GM12878 (cell line): ENCODE measurements around the gene COL9A3. TPM values are rescaled to one million over a fixed set of nuclear protein-coding genes. Genes with fewer than 3 reads are reported as not detected.

Experiments
- ATAC-seq: fragments of 200-7000 bp; cut with Tn5 transposase; 3 replicates; pipeline ENCODE4 v1.9.1; 2020; ENCODE audit warnings: mild to moderate bottlenecking, moderate library complexity
- BruUV-seq: library from RNA; stranded (reverse); fragments of 400-500 nt; replicated peaks from 2 replicates; lab custom pipeline; 2021; lab: Mats Ljungman, UMichigan
- CTCF ChIA-PET: fragments of 300-600 bp; sonication (Branson Sonifier 250); formaldehyde crosslinking; extraction: SDS; loops from one replicate; lab custom pipeline; 2021; ENCODE audit warnings: inconsistent platforms; lab: Yijun Ruan, JAX
- POLR2A ChIA-PET: fragments of 350-600 bp; formaldehyde crosslinking; extraction: SDS; loops from one replicate; lab custom pipeline; 2021; ENCODE audit warnings: inconsistent platforms; lab: Charles Lee
- RAD21 ChIA-PET: fragments of 300-600 bp; sonication (Branson Sonifier 250); formaldehyde crosslinking; loops from one replicate; lab custom pipeline; 2023; ENCODE audit warnings: antibody characterized with exemption; ENCODE audit not compliant: unreplicated experiment; lab: Charles Lee
- SMC1A ChIA-PET: fragments of 300-600 bp; sonication (Branson Sonifier 250); formaldehyde crosslinking; loops from one replicate; lab custom pipeline; 2023; ENCODE audit not compliant: unreplicated experiment, uncharacterized antibody; lab: Charles Lee
- DNase-seq: peaks from one replicate; pipeline ENCODE4 v3.0.0-alpha.2; 2011; ENCODE audit warnings: low read depth, low spot score
- FAIRE-seq: peaks from 3 replicates; lab custom pipeline; 2011; peaks lifted over from hg19 to GRCh38; lab: Jason Lieb, UNC
- H2AFZ ChIP-seq: 2 replicates; pipeline ENCODE4 v1.6.0; 2011; ENCODE audit warnings: low read depth, low read length, control low read depth; ENCODE audit not compliant: control insufficient read depth
- H3K27ac ChIP-seq: 2 replicates; pipeline ENCODE4 v1.5.1; 2011; ENCODE audit warnings: control low read depth; ENCODE audit not compliant: control insufficient read depth, insufficient read depth
- H3K27me3 ChIP-seq, 2 experiments: replicated peaks in 1 of 2; 2 replicates each; pipeline versions ENCODE4 v1.6.0 to v1.6.1; 2011; ENCODE audit warnings: low read length in 1 of 2; ENCODE audit not compliant: control insufficient read depth in 2 of 2, insufficient read depth in 2 of 2
- H3K36me3 ChIP-seq, 2 experiments: 2 replicates each; pipeline ENCODE4 v1.5.1; 2011; ENCODE audit warnings: low read length in 1 of 2; ENCODE audit not compliant: control insufficient read depth in 2 of 2, insufficient read depth in 2 of 2
- H3K4me1 ChIP-seq: 2 replicates; pipeline ENCODE4 v1.6.1; 2011; ENCODE audit warnings: mild to moderate bottlenecking, low read length, moderate library complexity, mixed read lengths; ENCODE audit not compliant: control insufficient read depth, insufficient read depth
- H3K4me2 ChIP-seq: 2 replicates; pipeline ENCODE4 v1.6.0; 2011; ENCODE audit warnings: control low read depth; ENCODE audit not compliant: control insufficient read depth, insufficient read depth
- H3K4me3 ChIP-seq: fragments of 200-600 bp; sonication (generic); 2 replicates; pipeline ENCODE4 v1.5.1; 2016
- H3K79me2 ChIP-seq: 2 replicates; pipeline ENCODE4 v1.6.0; 2011; ENCODE audit warnings: low read length; ENCODE audit not compliant: control insufficient read depth, insufficient read depth
- H3K9ac ChIP-seq: 2 replicates; pipeline ENCODE4 v1.8.0; 2011; ENCODE audit warnings: low read length, control low read depth, mixed read lengths; ENCODE audit not compliant: control insufficient read depth, insufficient read depth
- H3K9me3 ChIP-seq: replicated peaks from 3 replicates; pipeline ENCODE4 v1.5.1; 2011; ENCODE audit warnings: mild to moderate bottlenecking, low read length; ENCODE audit not compliant: control insufficient read depth, insufficient read depth
- H4K20me1 ChIP-seq: 2 replicates; pipeline ENCODE4 v1.6.0; 2011; ENCODE audit not compliant: control insufficient read depth, insufficient read depth
- MTA3 ChIP-seq: IDR thresholded peaks from 2 replicates; pipeline ENCODE4 v1.6.1; 2012; ENCODE audit warnings: low read length, inconsistent platforms, borderline replicate concordance
- NFXL1 ChIP-seq: fragments of 450-650 bp; IDR thresholded peaks from 2 replicates; pipeline ENCODE4 v1.6.1; 2017; ENCODE audit warnings: antibody characterized with exemption, mild to moderate bottlenecking, borderline replicate concordance
- POLR2AphosphoS5 ChIP-seq: IDR thresholded peaks from 2 replicates; pipeline ENCODE4 v1.6.1; 2011; ENCODE audit warnings: mild to moderate bottlenecking, low read length, inconsistent platforms
- RAD21 ChIP-seq: IDR thresholded peaks from 2 replicates; pipeline ENCODE4 v1.6.1; 2011; ENCODE audit warnings: mild to moderate bottlenecking, low read depth, low read length, moderate library complexity; ENCODE audit not compliant: insufficient read depth
- WGBS: methylation state at CpG from one replicate; pipeline ENCODE4 v1.1.6; 2016; ENCODE audit warnings: low lambda C conversion rate; ENCODE audit not compliant: insufficient replicate concordance, insufficient coverage; ENCODE audit errors: missing lambda C conversion rate; 5-methylcytosine and 5-hydroxymethylcytosine counted together
- in situ Hi-C: fragments of 300-500 bp; cut with MboI; formaldehyde crosslinking; loops from 9 replicates; pipeline ENCODE4 v1.14.3; 2018; ENCODE audit warnings: mixed read lengths
- intact Hi-C: fragments of 100-400 bp; cut with micrococcal nuclease; formaldehyde crosslinking; loops from one replicate; pipeline ENCODE4 v1.14.2; 2022; ENCODE audit not compliant: unreplicated experiment
- polyA plus RNA-seq, 11 experiments: library from polyadenylated mRNA; depleted of rRNA in 4 of 11; unstranded in 6 of 11; stranded (reverse) in 5 of 11; fragments of >200 nt; fragmentation: Nextera tagmentation in 4 of 11; fragmentation: Illumina TruSeq in 1 of 11; extraction: Ambion mirVana in 4 of 11; extraction: Trizol in 1 of 11; gene quantifications; 1 replicate in 1 of 11; 2 replicates in 10 of 11; pipeline versions ENCODE4 v1.2.1 to v1.2.3, GENCODE V29; 2011 to 2016; ENCODE audit warnings: inconsistent platforms in 2 of 11, missing spikeins in 2 of 11, low read depth in 1 of 11
- total RNA-seq, 4 experiments: library from RNA; depleted of rRNA in 3 of 4; stranded (reverse); fragments of >200 nt in 3 of 4; fragmentation: Illumina TruSeq in 1 of 4; extraction: Trizol in 1 of 4; gene quantifications; 2 replicates each; pipeline versions ENCODE4 v1.2.1 to v1.2.3, GENCODE V29; 2013 to 2021
- TF ChIP-seq, protein P1 (sequence below): fragments of 450-650 bp; IDR thresholded peaks from 2 replicates; pipeline ENCODE4 v1.6.1; 2016; ENCODE audit warnings: mild to moderate bottlenecking, moderate library complexity, borderline replicate concordance

Gene COL9A3
- total and polyA plus RNA-seq, 10 of the 15 experiments (the other 5 are each of a cell fraction or from before 2014, with no cell fraction given) = 0.09 to 1.7 (median 0.63) TPM; not detected in 1

DNA sequence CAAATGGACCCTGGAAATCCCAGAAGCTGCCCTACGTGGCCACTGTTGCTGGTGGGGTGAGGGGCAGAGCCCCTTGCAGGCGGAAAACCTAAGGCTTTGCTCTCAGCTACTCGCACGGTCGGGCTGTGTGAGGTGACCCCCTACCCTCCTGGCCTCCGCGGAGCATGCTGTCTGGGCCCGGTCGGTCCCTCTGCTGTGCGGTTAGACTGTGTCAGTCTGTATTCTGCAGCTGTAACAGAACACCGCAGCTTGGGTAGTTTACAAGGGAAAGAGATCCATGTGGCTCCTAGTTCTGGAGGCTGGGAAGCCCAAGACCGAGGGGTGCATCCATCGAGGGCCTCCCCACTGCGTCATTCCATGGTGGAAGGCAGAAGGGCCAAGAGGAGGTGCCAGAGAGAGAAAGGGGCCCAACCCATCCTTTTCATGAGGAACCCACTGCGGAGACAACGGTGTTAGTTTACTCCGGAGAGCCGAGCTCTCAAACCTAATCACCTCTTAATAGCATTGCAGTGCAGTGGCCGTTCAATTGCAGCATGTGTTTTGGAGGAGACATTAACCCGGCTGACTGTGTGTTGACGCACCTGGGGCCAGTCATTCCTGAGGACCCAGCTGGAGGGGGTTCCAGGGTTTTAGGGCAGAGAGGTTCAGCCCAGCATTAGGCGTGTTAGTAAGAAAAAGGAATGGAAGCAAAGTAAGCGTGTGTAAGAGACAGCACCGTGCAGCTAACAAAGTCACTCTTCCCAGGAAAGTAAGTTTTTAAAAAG is 18.3 kb downstream of the COL9A3 start:
- POLR2A ChIA-PET = no interaction called here
- Histone ChIP-seq H3K79me2 (no peaks in the 10 kb centered on the region), H3K9ac (no peak overlapping the region), H3K4me3 (no peak overlapping the region), H4K20me1 (no peaks in the 10 kb centered on the region), H3K4me2 (no peak overlapping the region), H3K4me1 (peaks cover 20% of the 10 kb centered on the region), H3K27me3 (peaks cover 0 to 3% of the 10 kb centered on the region in 2 experiments; a peak in 2 of 4 replicates), H3K27ac (no peak overlapping the region), H3K36me3 (no peaks in the 10 kb centered on the region), H3K9me3 (no peaks in the 10 kb centered on the region), H2AFZ (no peak overlapping the region)
- 76% methylated on average over 24 of the region's 24 CpGs for WGBS
- RAD21 ChIA-PET = no interaction called here
- no peak for ATAC-seq
- intact Hi-C loops = no loop called here
- BruUV-seq = no TSS peak
- CTCF ChIA-PET = interaction anchor here (0.6 kb wide), 1 partner anchor 9 kb away, joined by 5 read pairs; no protein-coding TSS in a partner anchor
- SMC1A ChIA-PET = no interaction called here
- TF ChIP-seq POLR2AphosphoS5 (no peak), NFXL1 (no peak), MTA3 (no peak), RAD21 (no peak)
- TF ChIP-seq, protein P1, sequence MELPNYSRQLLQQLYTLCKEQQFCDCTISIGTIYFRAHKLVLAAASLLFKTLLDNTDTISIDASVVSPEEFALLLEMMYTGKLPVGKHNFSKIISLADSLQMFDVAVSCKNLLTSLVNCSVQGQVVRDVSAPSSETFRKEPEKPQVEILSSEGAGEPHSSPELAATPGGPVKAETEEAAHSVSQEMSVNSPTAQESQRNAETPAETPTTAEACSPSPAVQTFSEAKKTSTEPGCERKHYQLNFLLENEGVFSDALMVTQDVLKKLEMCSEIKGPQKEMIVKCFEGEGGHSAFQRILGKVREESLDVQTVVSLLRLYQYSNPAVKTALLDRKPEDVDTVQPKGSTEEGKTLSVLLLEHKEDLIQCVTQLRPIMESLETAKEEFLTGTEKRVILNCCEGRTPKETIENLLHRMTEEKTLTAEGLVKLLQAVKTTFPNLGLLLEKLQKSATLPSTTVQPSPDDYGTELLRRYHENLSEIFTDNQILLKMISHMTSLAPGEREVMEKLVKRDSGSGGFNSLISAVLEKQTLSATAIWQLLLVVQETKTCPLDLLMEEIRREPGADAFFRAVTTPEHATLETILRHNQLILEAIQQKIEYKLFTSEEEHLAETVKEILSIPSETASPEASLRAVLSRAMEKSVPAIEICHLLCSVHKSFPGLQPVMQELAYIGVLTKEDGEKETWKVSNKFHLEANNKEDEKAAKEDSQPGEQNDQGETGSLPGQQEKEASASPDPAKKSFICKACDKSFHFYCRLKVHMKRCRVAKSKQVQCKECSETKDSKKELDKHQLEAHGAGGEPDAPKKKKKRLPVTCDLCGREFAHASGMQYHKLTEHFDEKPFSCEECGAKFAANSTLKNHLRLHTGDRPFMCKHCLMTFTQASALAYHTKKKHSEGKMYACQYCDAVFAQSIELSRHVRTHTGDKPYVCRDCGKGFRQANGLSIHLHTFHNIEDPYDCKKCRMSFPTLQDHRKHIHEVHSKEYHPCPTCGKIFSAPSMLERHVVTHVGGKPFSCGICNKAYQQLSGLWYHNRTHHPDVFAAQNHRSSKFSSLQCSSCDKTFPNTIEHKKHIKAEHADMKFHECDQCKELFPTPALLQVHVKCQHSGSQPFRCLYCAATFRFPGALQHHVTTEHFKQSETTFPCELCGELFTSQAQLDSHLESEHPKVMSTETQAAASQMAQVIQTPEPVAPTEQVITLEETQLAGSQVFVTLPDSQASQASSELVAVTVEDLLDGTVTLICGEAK = no peak
- no peak for FAIRE-seq
- in situ Hi-C loops = no loop called here
- no peak for DNase-seq
